ENCODE results near the gene BPI.

BPI gene

DNA sequence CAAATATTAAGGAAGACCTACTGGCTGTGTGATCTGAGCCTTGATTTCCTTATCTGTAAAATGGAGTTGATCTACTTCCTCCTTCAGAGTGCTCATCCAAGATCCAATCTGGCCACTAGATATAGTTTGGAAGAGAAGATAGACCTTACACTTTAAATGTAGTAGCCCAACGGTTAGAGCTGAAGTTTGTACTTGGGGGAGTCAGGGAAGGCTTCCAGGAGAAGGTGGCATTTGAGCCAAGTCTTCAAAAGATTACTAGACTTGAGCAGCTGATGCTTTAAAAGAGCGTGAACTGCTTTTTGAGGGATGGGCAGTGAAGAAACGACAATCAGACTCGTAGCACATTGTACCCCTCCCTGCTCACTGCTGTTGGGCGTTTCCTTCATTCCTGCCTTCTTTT, 45.9 kb downstream of the BPI start:
- in situ Hi-C loops (cut with HindIII; ENCODE audit: low pct_ligation_motif_present, low sequenced_read_pairs), result no loop called here
- Histone ChIP-seq H3K27me3 (replicated peaks) (peaks cover 2% of the 10 kb centered on the region), H3K27ac (no peak overlapping the region), H3K36me3 (replicated peaks) (no peaks in the 10 kb centered on the region), H3K4me3 (ENCODE audit: low read depth, low read length) (no peak overlapping the region)
- no peak for DNase-seq
- TF ChIP-seq, protein P1, sequence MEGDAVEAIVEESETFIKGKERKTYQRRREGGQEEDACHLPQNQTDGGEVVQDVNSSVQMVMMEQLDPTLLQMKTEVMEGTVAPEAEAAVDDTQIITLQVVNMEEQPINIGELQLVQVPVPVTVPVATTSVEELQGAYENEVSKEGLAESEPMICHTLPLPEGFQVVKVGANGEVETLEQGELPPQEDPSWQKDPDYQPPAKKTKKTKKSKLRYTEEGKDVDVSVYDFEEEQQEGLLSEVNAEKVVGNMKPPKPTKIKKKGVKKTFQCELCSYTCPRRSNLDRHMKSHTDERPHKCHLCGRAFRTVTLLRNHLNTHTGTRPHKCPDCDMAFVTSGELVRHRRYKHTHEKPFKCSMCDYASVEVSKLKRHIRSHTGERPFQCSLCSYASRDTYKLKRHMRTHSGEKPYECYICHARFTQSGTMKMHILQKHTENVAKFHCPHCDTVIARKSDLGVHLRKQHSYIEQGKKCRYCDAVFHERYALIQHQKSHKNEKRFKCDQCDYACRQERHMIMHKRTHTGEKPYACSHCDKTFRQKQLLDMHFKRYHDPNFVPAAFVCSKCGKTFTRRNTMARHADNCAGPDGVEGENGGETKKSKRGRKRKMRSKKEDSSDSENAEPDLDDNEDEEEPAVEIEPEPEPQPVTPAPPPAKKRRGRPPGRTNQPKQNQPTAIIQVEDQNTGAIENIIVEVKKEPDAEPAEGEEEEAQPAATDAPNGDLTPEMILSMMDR (IDR thresholded peaks at IDR 0.05; ENCODE audit: low read depth, low read length, missing control alignments), result no peak

DNA sequence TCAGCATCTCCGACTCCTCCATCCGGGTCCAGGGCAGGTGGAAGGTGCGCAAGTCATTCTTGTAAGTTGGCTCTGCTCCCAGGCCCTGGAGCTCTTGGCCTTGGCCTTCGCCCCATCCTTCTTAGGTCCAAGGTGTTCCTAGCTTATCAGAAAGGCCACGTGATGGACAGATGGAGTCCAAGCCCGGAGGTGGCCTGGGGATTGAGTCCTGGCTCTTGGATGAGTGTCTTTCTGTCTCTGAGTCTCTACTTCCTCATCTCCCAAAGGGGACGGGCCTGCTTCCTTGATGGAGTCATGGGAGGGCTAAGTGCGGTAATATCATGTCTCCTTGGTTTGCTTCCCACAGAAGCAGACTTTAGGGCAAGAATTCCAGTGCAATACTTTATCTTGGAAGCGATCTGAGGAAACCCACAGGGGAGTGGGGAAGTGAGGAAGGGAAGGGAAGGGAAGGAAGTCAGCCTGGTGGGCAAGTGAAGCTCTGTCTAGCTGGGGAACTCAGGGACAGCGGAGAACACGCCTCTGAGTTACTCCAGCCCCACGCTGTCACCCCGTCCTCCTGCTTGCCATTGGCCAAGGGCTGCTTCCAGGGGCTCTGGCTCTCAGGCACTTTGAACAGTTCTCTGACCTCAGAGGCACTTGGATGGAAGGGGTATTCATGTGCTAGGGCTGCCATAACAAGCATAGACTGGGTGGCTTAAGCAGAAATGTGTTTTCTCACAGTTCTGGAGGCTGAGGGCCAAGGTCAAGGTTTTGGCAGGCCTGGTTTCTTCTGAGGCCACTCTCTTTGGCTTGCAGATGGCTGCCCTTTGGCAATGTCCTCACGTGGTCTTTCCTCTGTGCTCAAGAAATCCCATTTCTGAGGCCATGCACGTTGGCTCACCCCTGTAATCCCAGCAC, 47.2 kb downstream of the BPI start:
- DNase-seq, result no peak
- H3K27ac ChIP-seq, result no peak overlapping the region
- TF ChIP-seq, protein P1 (IDR thresholded peaks at IDR 0.05; ENCODE audit: low read depth, low read length, missing control alignments), result no peak

DNA sequence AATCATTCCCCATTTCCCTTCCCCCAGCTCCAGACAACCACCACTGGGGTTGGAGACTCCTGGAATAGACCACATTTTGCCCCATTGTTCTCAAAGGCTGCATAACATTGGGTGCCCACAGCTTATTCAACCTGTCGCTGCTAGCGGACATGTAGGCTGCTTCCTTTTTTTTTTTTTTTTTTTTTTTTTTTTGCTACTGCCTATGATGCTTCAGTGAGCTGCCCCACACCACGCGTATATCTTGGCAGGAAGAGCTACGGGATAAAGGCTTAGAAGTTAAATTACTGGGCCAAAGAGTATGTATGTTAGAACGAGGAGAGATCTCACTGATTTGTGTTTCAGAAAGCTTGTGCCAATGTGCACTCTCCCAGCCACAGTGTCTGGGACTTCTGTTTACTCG, 49.4 kb downstream of the BPI start:
- in situ Hi-C loops (cut with HindIII; ENCODE audit: low pct_ligation_motif_present, low sequenced_read_pairs), result no loop called here
- Histone ChIP-seq H3K36me3 (replicated peaks) (no peaks in the 10 kb centered on the region), H3K27me3 (replicated peaks) (no peaks in the 10 kb centered on the region), H3K4me3 (ENCODE audit: low read depth, low read length) (no peak overlapping the region), H3K27ac (no peak overlapping the region)
- DNase-seq, result no peak
- TF ChIP-seq, protein P1 (IDR thresholded peaks at IDR 0.05; ENCODE audit: low read depth, low read length, missing control alignments), result no peak

More for the DNA sequence above, 47.2 kb downstream of the BPI start:
- H3K4me3 ChIP-seq (ENCODE audit: low read depth, low read length), result no peak overlapping the region
- H3K36me3 ChIP-seq (replicated peaks), result no peaks in the 10 kb centered on the region
- in situ Hi-C loops (cut with HindIII; ENCODE audit: low pct_ligation_motif_present, low sequenced_read_pairs), result no loop called here
- H3K27me3 ChIP-seq (replicated peaks), result peaks cover 2% of the 10 kb centered on the region

DNA sequence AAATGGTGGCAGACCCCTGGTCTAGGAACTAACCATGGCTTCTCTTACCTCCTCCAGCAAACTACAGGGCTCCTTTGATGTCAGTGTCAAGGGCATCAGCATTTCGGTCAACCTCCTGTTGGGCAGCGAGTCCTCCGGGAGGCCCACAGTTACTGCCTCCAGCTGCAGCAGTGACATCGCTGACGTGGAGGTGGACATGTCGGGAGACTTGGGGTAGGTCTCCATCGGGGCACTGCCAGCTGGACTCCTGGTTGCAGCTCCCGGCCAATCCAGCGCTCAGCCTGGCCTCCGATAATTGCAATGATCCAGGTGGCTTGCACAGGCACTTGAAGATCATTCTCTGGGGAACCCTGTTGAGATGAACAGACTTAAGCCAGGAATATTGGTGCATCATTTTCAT, 50.3 kb downstream of the BPI start:
- Histone ChIP-seq H3K27me3 (replicated peaks) (no peaks in the 10 kb centered on the region), H3K4me3 (ENCODE audit: low read depth, low read length) (no peak overlapping the region), H3K36me3 (replicated peaks) (no peaks in the 10 kb centered on the region), H3K27ac (no peak overlapping the region)
- DNase-seq, result no peak
- in situ Hi-C loops (cut with HindIII; ENCODE audit: low pct_ligation_motif_present, low sequenced_read_pairs), result no loop called here
- TF ChIP-seq, protein P1 (IDR thresholded peaks at IDR 0.05; ENCODE audit: low read depth, low read length, missing control alignments), result no peak

DNA sequence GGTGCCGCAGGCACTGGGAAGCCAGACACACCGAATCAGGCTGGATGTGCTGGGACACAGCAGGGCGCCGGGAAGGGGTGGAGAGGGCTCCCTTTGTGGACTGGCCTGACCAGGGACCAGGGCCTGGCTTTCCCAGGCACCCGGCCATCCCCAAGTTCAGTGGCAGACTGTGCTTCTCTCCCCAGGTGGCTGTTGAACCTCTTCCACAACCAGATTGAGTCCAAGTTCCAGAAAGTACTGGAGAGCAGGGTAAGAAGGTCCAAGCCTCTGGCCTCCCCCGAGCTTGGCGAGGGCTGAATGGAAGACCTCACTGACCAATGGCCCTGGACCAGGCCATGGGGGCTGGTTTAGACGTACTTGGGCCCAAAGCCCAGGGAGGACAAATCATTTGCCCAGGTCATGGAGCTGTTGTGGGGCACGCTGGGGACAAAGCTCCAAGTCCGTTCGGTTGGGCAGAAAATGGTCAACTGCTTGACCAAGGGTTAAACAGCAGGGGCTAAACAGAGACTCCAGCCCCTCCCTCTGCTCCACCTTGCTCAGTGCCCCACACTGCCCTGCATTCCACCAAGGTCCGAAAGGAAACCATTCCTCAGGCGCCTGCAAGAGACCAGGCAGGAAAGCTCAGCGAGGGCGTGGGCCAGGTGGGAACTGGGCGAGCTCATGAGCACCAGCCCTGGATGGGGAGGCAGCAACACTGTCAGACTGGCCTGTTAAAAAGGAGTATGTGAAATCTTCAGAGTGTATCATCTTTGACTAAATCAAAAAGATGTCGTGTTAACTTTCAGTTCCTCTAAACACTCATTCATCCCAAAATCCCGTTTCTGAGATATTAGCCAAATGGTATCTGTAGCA, 51.4 kb downstream of the BPI start:
- in situ Hi-C loops (cut with HindIII; ENCODE audit: low pct_ligation_motif_present, low sequenced_read_pairs), result no loop called here
- Histone ChIP-seq H3K4me3 (ENCODE audit: low read depth, low read length) (no peak overlapping the region), H3K27me3 (replicated peaks) (no peaks in the 10 kb centered on the region), H3K27ac (no peak overlapping the region), H3K36me3 (replicated peaks) (no peaks in the 10 kb centered on the region)
- DNase-seq, result no peak
- TF ChIP-seq, protein P1 (IDR thresholded peaks at IDR 0.05; ENCODE audit: low read depth, low read length, missing control alignments), result no peak

Measured in brain microvascular endothelial cell (primary cell).